GM19328 (cell line): ENCODE results near the gene SUGP1.
"Not testable (repeated sequence)": the region's sequence is repeated elsewhere in the genome, so short reads cannot be mapped to it uniquely, and the experiment has no call there.

Experiments used
- ATAC-seq: cut with Tn5 transposase; IDR thresholded peaks from one replicate; pipeline ENCODE4 v1.9.1; 2021; ENCODE audit warnings: mild to moderate bottlenecking, moderate library complexity; ENCODE audit not compliant: unreplicated experiment

SUGP1 gene

DNA sequence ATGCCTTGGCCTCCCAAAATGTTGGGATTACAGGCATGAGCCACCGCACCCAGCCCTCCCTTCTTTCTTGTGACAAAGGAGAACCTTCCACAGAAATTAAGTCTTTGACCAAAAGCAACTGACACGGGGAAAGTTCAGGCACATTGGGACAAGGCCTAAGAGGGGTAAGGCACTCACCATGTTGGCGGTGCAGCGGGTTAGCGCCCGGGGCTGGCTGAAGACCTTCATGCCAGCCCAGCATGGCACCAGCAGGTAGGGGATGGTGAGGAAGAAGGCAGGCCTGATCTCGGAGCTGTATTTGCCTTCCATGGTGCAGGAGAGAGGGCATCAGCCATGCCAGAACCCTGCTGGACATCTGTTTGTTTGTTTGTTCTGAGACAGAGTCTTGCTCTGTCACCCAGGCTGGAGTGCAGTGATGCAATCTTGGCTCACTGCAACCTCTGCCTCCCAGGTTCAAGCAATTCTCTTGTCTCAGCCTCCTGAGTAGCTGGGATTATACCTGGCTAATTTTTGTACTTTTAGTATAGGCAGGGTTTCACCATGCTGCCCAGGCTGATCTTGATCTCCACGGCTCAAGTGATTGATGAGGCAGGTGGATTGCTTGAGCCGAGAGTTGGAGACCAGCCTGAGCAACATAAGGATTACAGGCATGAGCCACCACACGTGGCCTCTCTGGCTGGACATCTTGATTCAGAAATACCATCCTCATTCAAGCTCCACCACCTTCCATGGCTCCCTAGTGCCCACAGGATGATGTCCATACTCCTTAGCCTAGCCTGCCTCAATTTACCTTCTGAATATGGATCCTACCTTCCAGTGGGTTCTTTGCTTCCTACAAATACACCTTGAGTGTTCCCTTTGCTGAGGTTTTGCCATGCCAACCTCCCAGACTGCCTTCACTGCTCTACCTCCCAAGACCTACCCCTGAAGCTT is 51.6 kb downstream of the SUGP1 start:
- ATAC-seq = no peak

DNA sequence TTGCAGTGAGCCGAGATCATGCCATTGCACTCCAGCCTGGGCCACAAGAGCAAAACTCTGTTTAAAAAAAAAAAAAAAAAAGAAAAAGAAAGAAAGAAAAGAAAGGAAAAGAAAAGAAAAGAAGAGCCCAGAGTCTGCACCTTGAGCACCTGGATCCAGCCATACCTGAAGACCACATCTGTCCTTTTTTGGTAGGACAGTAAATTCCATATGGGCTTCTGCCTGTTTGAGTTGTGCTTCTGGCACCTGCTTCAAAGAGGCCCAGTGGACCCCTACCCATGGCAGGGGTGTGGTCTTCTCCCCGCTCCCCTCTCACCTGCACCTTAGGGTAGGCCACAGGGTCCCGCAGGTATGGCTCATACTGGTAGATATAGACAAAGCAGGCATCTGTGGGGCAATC is 53.0 kb downstream of the SUGP1 start:
- no peak for ATAC-seq

DNA sequence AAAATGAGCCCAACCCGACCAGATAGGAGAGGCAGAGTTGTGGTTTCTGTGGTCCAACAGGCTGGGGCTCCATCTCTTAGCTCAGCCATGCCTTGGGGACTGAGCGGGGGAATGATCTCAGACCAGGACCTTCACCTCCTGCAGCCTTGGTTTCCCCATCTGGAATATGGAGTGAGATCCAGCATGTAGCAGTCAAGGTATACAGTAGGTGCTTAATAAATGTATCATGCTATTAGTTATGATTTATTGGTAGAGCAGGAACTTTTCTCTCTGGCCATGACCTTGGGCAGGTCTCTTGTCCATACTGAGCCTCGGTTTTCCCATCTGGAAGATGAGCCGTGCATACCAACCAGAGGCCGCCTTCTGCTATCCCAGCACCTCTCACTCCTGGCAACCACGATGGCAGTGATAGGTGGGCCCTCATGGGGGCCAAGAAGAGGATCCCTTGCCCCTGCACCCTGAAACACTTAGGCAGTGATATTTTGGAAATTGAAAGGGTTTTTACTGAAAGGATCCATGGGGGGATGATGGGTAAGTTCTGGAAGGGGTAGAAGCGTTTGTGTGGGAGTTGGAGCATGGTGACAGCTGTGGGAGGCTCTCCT is 56.3 kb downstream of the SUGP1 start:
- no peak for ATAC-seq

DNA sequence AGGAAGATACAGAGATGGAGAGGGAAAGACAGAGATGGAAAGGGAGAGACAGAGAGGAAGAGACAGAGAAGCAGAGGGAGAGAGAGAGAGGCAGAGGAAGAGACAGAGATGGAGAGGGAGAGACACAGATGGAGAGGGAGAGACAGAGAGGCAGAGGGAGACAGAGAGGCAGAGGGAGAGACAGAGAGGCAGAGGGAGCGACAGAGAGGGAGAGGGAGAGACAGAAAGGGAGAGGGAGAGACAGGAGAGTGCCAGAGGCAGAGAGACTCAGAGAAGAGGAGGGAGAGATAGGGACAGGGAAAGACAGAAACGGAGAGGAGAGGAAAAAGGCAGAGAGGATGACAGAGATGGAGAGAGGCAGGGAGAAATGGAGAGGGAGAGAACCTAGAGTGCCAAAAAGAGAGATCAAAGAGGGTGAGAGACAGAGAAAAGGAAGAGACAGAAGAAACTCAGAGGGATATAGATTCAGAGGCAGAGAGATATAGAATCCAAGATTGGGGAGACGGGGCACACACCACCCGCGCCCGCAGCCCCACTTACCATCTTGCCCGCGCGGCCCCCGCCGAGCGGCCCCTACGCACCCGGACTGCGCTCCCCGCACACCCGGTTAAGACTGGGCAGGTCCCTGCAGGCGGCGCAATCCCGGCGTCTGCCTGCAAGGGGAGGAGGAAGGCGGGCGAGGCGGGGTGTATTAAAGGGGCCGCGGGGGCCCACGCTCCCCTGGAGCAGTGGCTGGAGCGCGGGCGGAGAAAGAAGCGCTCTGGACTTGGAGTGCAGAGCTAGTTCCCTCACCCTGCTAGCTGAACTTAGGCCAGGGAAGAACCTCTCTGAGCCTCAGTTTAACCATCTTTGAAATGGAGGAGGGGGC is 57.9 kb downstream of the SUGP1 start:
- ATAC-seq = no peak

DNA sequence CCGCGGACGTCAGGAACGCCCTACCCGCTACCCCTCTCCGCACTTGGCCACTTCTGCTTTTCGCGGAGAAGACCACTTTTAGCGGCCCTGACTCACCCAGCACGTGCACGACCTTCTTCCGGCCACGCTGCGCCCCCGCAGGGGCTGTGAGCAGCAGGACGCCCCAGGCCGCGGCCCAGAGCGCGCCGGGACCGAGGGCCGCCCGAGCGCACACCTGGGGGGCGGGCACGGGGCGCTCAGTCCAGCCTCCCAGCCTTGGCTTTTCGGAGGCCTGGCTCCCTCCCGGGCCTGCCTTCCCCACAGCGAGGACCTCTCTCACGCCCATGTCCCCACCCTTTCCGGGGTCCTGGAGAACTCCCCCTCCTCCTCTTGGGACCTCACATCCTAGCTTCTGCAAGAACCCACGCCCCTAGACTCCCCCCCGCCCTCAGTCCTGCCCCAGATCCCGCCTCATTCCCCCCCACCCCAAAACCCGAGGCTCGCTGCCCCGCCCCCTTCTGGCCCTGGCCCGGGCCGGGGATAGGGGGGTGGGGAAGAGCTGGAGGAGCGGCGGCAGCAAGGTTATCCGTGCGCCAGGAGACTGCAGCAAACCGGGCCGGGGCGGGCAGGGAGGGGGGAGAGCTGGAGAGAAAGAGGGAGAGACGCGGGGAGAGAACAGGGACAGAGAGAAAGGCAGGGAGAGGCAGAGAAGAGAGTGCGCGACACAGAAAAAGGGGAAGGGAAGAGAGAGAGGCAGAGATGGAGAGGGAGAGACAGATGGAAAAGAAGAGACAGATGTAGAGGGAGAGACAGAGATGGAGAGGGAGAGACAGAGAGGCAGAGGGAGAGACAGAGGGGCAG is 58.7 kb downstream of the SUGP1 start:
- ATAC-seq = no peak

DNA sequence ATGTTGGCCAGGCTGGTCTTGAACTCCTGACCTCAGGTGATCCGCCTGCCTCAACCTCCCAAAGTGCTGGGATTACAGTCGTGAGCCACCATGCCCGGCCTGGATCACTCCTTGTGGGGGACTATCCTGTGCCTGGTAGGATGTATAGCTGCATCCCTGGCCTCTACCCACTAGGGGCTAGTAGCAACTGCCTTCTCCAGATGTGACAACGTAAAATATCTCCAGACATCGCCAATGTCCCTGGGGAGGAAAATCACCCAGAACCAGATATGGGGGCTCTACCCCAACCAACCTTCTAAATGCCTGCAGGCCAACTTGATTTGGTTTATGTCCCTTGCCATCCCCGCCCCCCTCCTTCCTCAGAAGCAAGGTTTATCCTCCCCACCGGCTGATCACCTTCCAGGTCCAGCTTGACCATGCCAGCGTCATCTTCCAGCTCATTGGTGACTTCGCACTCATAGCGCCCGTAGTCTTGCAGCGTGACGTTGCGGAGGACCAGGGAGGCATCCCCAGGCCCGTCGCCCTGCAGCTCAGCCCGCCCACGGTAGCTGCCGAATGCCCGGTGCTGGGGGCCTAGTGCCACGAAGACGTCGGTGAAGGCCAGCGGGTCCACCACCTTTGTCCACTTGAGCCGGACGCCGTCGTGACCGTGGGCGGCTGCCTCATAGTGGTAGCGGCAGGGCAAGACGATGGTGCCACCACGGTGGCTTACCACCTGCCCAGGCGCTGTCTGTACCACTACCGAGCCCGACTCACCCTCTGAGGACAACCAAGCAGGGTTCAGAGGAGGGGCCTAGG is 59.7 kb downstream of the SUGP1 start:
- no peak for ATAC-seq

DNA sequence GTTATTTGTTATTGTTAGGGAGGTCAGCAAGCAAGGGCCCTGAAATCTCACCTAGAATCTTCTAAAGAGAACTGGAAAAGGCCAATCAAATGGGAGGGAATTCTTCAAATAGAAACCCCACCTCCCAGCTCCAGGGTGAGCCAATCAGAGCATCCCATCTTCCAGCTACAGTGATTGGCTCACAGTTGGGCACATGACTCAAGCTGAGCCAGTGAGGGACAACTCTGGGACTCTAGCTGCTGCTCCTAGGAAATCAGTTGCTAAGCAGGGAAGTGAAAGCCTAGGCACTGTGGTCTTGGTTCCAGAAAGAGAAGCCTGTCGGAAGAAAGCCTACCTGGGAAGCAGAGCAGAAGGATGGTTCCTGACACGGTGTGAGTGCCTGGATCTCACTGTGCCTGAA is 60.6 kb downstream of the SUGP1 start:
- no peak for ATAC-seq

DNA sequence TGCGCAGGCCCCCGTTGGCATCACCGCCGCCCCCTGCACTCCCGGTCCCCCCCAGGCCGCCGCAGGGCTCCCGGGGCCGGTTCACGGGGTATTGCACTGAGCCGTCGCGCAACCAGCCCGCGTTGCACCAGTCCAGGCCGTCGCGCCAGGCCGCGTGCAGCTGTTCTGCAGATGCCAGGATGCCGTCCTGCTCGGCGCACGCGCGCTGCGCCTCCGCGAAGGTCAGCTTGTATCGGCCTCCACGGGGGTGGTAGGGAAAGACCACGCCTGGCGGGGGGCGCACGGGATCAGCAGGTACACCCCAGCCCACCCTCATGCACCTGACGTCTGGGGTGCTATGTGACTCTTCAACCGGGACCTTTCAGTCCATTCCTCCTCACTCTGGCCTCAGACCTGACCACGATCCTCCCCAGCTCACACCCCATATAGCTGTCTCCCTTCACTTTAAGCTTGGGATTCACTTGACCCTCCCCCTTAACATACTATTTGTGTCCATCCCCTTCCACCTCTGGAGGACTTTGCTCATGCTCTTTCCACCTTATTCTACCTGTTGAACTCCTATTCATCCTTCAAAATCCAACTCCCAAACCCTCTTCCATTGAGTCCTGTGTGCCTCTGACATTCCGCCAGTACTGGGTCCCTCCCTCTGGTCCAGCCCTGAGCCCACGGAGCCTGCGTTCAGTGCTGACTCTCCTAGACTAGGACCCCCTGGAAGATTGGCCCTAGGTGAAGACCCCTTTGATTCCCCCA is 61.5 kb downstream of the SUGP1 start:
- ATAC-seq = no peak

DNA sequence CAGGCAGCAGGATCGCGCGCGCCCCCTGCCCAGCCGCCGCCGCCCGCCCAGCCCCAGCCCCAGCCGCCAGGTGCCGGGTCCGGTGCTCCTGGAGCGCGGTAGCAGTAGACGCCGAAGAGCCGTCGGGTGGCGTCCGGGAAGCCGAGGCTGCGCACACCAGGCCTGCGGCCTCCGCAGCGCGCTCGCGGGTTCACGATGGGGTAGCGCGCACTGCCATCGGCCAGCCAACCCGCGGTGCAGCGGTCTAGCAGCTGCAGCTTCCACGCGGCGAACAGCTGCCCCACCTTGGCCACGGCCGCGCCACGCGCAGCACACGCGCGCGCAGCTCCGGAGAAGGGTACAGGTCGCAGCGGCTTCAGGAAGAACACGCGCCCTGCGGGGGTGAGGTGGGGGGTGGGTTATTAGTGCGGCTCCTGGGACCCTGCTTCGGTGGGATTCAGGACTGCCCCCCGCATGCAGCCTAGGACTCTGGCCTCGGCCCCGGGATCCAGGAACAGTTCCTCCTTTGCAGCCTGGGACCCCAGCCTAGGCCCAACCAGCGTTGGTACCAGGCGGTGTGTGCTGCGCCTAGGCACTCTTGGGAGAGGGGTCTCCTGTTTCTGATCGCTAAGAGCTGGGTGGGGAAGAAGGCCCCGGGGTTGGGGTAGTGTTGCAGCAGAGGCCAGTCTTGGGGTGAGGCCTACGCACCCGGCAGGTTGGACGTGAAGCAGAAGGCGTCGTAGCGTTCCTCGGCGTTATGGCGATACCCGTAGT is 62.3 kb downstream of the SUGP1 start:
- ATAC-seq = no peak

DNA sequence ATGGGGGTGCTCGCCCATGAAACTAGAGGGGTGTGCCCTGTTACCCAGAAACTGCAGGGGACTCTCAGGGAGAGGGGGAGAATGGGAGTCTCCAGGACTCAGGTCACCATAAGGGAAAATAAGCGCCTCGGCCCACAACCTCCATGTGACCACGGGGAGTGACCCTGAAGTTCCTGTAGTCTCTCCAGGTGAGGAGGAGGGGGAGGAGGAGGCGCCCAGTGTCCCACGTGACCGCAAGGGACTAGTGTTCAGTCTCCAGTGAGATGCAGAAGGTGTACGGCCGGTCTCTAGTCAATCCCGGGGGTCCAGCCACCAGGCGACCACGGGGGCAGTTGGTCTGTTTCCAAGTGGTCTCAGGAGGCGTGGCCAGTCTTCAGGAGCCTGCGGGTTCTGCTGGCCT is 63.2 kb downstream of the SUGP1 start:
- no peak for ATAC-seq

DNA sequence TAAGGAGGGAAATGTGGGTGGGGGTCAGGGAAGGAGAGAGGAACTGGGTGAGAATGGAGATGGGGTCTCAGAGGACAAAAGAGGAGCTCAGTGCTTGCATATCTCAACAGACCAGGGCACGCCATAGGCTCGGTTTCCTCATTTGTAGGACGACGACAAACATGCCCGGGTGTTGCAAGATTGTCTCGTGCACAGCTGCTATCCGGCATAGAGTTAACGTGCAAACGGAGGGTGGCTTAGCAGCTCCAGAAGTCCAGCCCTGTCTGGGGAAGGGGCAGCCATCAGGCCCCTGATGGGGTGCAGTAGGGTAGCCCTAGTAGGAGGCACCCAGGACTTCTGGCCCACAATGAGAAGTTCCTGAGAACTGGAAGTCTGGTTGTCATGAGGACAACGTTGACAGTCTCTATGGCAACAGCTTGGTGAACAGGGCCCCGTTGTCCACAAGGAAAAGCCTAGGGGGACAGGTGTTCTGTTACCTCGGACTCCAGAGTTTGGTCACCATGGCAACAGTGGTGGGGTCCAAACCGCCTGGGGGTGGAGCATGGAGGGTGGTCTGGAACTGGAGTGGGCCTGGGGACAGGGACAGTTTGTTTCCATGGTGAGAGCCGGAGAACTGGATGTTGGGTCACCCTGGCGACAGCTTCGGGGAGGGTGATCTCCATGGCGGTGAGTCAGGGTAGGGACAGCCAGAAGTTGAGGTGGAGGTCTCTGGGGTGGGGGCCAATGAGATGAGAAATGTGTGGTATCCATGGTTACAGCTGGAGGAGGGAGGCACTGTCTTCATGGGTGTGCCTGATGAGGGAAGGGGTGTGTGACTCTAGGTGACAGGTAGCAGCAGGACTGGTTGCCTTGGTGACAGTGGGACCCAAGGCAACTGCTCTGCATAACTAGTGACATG is 64.0 kb downstream of the SUGP1 start:
- no peak for ATAC-seq

DNA sequence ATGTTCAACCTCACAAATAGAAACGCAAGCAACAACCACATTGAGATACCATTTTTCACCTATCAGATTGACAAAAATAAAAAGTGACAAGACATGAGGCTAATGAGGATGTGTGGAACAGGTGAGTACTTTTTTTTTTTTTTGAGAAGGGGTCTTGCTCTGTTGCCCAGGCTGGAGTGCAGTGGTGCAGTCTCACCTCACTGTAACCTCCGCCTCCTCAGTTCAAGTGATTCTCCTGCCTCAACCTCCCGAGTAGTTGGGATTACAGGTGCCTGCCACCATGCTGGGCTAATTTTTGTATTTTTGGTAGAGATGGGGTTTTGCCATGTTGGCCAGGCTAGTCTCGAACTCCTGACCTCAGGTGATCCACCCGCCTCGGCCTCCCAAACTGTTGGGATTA is 66.9 kb downstream of the SUGP1 start:
- not testable (repeated sequence) for ATAC-seq

DNA sequence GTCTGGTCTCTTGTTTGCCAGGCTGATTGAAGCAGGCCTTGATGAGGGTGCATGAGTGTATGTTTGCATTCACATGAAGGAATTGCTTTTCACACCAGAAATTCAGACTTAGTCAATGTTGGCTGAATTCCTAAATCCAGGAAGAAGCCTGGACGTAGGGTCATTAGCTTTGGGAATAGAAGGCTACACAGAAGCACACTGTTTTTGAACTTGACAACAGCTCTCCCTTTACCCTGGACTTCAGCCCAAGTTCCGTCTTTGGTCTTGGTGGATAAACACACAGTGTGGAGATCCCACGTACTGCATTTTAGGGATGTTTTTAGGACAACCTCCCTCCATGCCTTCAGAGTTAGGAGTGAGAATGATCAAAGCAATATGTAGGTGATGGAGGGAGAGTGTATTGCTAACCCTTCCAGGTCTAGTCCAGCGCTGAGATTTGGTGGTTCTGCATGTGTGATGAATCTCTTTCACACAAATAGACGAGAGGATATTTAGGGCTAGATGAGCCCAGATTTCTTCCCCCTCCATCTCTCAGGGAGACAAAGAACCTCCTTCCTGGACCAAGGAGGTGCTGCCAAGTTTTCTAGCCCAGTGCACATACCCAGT is 70.0 kb downstream of the SUGP1 start:
- ATAC-seq = no peak

DNA sequence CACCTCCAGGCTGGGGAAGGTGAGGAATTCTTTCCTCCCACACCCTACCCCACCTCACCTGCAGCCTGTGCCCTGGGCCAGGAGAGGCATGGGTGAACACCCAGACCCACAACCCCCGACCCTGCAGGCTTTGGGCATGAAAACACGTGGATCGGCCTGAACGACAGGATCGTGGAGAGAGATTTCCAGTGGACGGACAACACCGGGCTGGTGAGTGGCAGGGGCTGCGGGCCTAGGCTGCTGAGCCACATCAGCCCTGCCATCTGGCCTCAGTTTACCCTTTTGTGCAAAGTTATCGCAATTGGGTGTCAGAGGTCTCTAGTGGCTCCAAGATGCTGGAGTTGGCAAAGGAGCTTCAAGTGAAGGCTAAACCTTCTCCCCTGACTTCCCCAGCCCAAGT is 79.8 kb downstream of the SUGP1 start:
- ATAC-seq = no peak

DNA sequence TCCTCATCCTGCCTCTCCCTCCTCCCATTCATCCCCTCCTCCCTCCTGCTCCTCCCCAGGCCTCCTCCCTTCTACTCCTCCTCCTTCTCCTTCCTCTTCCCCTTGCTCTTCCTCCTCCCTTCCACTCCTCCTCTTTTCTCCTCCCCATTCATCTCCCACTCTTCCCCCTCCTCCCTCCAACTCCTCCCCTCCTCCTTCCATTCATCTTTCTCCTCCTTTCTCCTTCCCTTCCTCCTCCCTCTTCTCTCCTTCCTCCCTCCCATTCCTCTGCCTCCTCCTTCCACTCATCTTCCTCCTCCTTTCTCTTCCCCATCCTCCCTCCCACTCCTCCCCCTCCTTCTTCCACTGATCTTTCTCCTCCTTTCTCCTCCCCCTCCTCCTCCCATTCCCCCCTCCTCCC is 80.6 kb downstream of the SUGP1 start:
- no peak for ATAC-seq

DNA sequence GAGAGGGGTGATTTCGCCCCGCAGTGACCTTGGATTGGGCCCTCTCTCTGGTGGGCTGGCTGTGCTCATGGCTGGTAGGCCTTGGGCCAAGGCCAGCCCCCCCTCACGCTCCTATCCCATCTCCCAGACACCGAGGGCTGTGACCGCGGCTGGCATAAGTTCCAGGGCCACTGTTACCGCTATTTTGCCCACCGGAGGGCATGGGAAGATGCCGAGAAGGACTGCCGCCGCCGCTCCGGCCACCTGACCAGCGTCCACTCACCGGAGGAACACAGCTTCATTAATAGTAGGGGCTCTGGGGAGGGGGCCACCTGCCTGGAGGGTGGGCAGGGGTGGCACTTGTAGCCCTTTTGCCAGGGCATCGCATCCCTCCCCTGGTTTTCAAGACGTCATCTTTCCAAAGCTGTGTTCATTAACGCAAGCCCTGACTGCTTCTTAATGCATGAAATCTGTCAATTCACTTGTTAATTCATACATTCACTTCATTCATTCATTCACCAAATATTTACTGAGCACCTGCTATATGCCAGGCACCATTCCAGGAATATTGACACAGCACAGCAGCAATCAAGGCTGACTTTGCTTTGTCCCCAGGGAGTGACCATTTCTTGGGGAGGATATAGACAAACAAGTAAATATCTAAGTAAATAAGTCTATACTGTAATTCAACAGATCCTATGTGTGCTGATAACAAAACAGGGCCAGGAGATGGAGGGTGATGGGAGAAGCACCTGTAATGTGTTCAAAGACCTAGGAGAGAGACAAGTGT is 82.0 kb downstream of the SUGP1 start:
- no peak for ATAC-seq
